Skeletal muscle satellite cell (primary cell): Measurements from ENCODE around the gene SMG7.

Experiments used
- H3K27me3 ChIP-seq: 2 replicates; pipeline ENCODE4 v1.7.0; 2013; ENCODE audit warnings: low read length; ENCODE audit not compliant: control insufficient read depth, insufficient read depth
- H3K36me3 ChIP-seq: 2 replicates; pipeline ENCODE4 v1.7.0; 2013; ENCODE audit warnings: mild to moderate bottlenecking, control low read depth, low read length; ENCODE audit not compliant: insufficient read depth
- H3K4me1 ChIP-seq: 2 replicates; pipeline ENCODE4 v1.7.0; 2013; ENCODE audit warnings: low read length; ENCODE audit not compliant: control insufficient read depth, insufficient read depth
- H3K4me2 ChIP-seq: 2 replicates; pipeline ENCODE4 v1.7.0; 2013; ENCODE audit warnings: mild to moderate bottlenecking, low read length
- H3K4me3 ChIP-seq: 2 replicates; pipeline ENCODE4 v1.7.0; 2013; ENCODE audit warnings: low read length
- H3K9ac ChIP-seq: 2 replicates; pipeline ENCODE4 v1.7.0; 2013; ENCODE audit warnings: mild to moderate bottlenecking, low read depth, low read length, moderate library complexity
- H3K9me3 ChIP-seq: replicated peaks from 2 replicates; pipeline ENCODE4 v1.7.0; 2013; ENCODE audit warnings: mild to moderate bottlenecking, control low read depth, low read length

The SMG7 gene

GRCh38 chr1:183470961-183471742 is 1.1 kb upstream of the SMG7 start:
- H3K9me3 ChIP-seq, result no peaks in the 10 kb centered on the region
- H3K36me3 ChIP-seq, result no peaks in the 10 kb centered on the region
- H3K9ac ChIP-seq, result peak overlapping the region; percentile 97
- peaks cover 15% of the 10 kb centered on the region for H3K4me1 ChIP-seq
- H3K4me2 ChIP-seq, result peak overlapping the region; percentile 87
- no peaks in the 10 kb centered on the region for H3K27me3 ChIP-seq
- H3K4me3 ChIP-seq, result peak overlapping the region; percentile 86

DNA sequence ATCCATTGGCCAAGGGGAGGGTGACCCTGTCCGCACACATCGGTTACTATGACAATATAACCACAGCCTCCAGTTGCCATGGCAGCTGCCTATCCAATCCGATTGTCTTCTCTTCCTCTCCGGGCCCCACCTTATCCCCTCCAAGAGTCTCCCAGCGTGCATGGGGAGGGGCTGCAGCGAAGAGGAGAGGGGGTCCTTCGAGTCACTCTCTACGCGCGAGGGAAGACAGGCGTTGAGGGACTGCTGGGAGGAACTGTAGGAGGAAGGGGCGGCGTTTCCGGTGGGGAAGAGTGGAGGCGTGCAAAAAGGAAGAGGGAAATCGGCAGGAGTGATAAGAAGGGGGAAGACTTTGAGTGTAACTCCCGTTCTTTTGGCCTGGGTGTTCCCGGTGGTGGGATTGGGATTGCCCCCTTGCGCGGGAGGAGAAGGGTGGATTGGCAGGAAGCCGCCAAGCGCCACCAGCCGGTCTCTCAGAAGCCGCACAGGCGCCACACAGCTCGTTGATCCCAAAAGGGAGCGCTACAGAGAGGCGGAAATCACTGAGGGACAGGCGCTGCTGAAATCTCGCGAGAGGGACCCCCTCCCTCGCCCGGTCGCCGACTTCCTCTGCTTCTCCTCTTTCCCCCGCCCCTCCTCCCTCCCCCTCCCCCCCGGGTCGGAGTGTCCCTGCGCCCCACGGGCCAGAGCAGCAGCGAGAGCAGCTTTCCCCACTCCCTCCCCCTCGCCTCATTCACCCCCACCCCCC is 384 bp upstream of the SMG7 start:
- Histone ChIP-seq H3K9ac (peak overlapping the region; percentile 97), H3K9me3 (no peaks in the 10 kb centered on the region), H3K4me3 (peak overlapping the region; percentile 86), H3K4me1 (peaks cover 15% of the 10 kb centered on the region), H3K27me3 (no peaks in the 10 kb centered on the region), H3K36me3 (no peaks in the 10 kb centered on the region), H3K4me2 (peak overlapping the region; percentile 87)

- H3K4me3 ChIP-seq, result peak overlapping the region; percentile 85
- peaks cover 14% of the 10 kb centered on the region for H3K4me1 ChIP-seq
Observed at GRCh38 chr1:183473217-183473536, 878 bp downstream of the SMG7 start.

DNA sequence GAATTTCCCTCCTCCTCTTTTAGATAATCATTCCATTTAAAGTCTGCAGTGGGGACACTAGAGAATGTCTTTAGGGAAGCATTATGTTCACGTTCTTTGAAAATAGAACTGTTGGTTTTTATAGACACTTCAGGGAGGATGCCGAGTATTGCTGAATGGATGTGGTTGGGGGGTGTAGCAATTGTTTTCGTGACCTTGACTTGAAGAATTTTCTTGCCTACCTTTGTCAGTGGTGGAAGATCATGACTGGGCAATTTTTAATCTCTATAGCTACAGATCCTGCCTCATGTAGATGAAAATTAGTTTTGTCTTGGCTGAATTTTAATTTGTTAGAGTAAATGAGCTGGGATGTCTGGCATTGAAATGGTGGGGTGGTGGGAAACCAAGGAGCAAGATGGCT is 3.8 kb downstream of the SMG7 start:
- Histone ChIP-seq H3K27me3 (no peaks in the 10 kb centered on the region), H3K9ac (no peak overlapping the region), H3K4me2 (no peak overlapping the region), H3K36me3 (no peaks in the 10 kb centered on the region), H3K4me3 (no peak overlapping the region), H3K4me1 (peaks cover 20% of the 10 kb centered on the region), H3K9me3 (no peaks in the 10 kb centered on the region)

More at GRCh38 chr1:183473217-183473536, 878 bp downstream of the SMG7 start:
- peak overlapping the region; percentile 84 for H3K9ac ChIP-seq
- no peaks in the 10 kb centered on the region for H3K36me3 ChIP-seq
- no peaks in the 10 kb centered on the region for H3K27me3 ChIP-seq
- peak overlapping the region; percentile 89 for H3K4me2 ChIP-seq
- H3K9me3 ChIP-seq, result no peaks in the 10 kb centered on the region

DNA sequence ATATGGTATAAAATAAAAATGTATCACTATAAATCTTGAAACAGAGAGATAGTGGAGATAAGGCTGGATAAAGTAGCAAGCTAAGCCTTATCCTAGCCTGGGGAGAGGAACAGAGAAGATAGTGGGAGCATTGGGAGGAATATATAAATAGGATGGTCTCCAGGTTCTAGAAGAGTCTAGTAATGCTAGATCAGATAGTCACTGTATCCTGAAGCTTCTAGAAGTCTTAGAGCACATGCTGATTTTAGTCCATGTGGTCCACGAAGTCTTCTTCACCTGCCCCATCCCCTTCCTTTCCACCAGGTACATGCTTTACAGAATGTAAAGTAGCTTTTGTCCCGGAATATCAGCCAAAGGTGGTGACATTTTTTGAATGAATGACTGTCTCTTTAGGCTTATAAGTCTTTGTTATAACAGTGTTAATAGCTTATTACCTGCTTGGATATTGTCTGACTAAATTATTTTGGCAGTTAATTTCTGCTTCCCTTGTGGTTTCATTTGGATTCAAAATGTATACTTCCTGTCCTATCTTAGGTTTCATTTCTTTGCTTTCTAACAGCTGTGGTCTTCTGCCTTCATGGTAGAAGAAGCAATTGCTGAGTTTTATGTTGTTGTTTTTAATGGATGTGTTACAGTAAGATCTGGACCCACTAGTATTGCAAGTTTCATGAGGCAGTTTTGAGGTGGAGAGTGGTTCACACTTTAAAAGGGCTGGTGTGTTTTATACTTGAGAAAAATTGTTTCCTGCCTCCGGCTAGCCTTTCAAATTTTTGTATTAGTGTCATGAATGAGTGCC is 5.9 kb downstream of the SMG7 start:
- H3K9ac ChIP-seq, result no peak overlapping the region

GRCh38 chr1:183480971-183481441 is 8.7 kb downstream of the SMG7 start:
- Histone ChIP-seq H3K4me1 (peaks cover 19% of the 10 kb centered on the region), H3K27me3 (no peaks in the 10 kb centered on the region), H3K4me2 (peak overlapping the region; percentile 16), H3K9ac (no peak overlapping the region), H3K4me3 (no peak overlapping the region), H3K36me3 (no peaks in the 10 kb centered on the region), H3K9me3 (no peaks in the 10 kb centered on the region)

More for the DNA sequence above, 5.9 kb downstream of the SMG7 start:
- H3K4me1 ChIP-seq, result peaks cover 27% of the 10 kb centered on the region
- H3K27me3 ChIP-seq, result no peaks in the 10 kb centered on the region
- no peak overlapping the region for H3K4me3 ChIP-seq
- H3K9me3 ChIP-seq, result no peaks in the 10 kb centered on the region
- H3K36me3 ChIP-seq, result no peaks in the 10 kb centered on the region
- no peak overlapping the region for H3K4me2 ChIP-seq

GRCh38 chr1:183483224-183483623 is 10.9 kb downstream of the SMG7 start:
- Histone ChIP-seq H3K36me3 (no peaks in the 10 kb centered on the region), H3K27me3 (no peaks in the 10 kb centered on the region), H3K4me2 (no peak overlapping the region), H3K9ac (no peak overlapping the region), H3K9me3 (no peaks in the 10 kb centered on the region), H3K4me3 (no peak overlapping the region), H3K4me1 (peaks cover 17% of the 10 kb centered on the region)

GRCh38 chr1:183484254-183484653 is 12.0 kb downstream of the SMG7 start:
- Histone ChIP-seq H3K4me3 (no peak overlapping the region), H3K27me3 (no peaks in the 10 kb centered on the region), H3K4me1 (peaks cover 14% of the 10 kb centered on the region), H3K36me3 (no peaks in the 10 kb centered on the region), H3K4me2 (no peak overlapping the region), H3K9me3 (no peaks in the 10 kb centered on the region), H3K9ac (no peak overlapping the region)

DNA sequence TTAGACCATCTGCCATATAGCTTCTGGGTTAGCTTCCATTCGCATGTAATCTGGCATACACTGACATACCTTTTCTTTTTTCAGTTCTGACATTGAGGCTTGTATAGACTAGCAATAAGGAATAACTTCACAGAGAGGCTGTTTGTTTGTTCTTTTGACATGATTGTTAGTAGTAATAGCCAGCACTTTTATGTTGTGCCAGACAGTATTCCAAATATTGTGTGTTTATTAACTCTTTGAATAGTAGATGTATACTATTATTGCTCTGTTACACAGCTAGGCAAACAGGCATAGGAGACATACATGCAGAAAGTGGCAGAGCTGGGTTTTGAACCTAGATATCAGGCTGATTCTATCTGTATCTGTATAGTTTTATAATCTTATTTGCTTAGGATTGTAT is 12.6 kb downstream of the SMG7 start:
- Histone ChIP-seq H3K4me3 (no peak overlapping the region), H3K9ac (no peak overlapping the region), H3K36me3 (no peaks in the 10 kb centered on the region), H3K4me2 (no peak overlapping the region), H3K9me3 (no peaks in the 10 kb centered on the region), H3K4me1 (peaks cover 14% of the 10 kb centered on the region), H3K27me3 (no peaks in the 10 kb centered on the region)

- Histone ChIP-seq H3K4me2 (no peak overlapping the region), H3K4me3 (no peak overlapping the region), H3K9me3 (no peaks in the 10 kb centered on the region), H3K4me1 (no peaks in the 10 kb centered on the region), H3K9ac (no peak overlapping the region), H3K36me3 (no peaks in the 10 kb centered on the region), H3K27me3 (no peaks in the 10 kb centered on the region)
Observed at GRCh38 chr1:183487674-183488442, 15.6 kb downstream of the SMG7 start.

GRCh38 chr1:183490932-183491331 is 18.6 kb downstream of the SMG7 start:
- Histone ChIP-seq H3K9me3 (no peaks in the 10 kb centered on the region), H3K4me3 (no peak overlapping the region), H3K36me3 (no peaks in the 10 kb centered on the region), H3K9ac (no peak overlapping the region), H3K4me1 (peaks cover 8% of the 10 kb centered on the region), H3K27me3 (no peaks in the 10 kb centered on the region), H3K4me2 (no peak overlapping the region)
